SK-N-SH (cell line): ENCODE results near the gene NSA2. TPM values are rescaled to one million over a fixed set of nuclear protein-coding genes. Genes with fewer than 3 reads are reported as not detected.

Experiments used
- CTCF ChIA-PET: fragments of 300-600, 350-600 bp; formaldehyde crosslinking; extraction: SDS; loops from one replicate; lab custom pipeline; 2021; lab: Yijun Ruan, JAX
- POLR2A ChIA-PET: fragments of 350-600 bp; sonication (Branson Sonifier 250); formaldehyde crosslinking; extraction: SDS; loops from one replicate; lab custom pipeline; 2020; ENCODE audit warnings: antibody characterized with exemption, inconsistent platforms; lab: Yijun Ruan, JAX
- DNase-seq: peaks from one replicate; pipeline ENCODE4 v3.0.0; 2012
- H2AFZ ChIP-seq: fragments of 200-600 bp; sonication (generic); 2 replicates; pipeline ENCODE4 v1.8.1; 2016; ENCODE audit warnings: antibody characterized with exemption, mild to moderate bottlenecking, low read depth
- H3F3A ChIP-seq: fragments of 200-600 bp; sonication (generic); replicated peaks from 2 replicates; pipeline ENCODE3; 2016; ENCODE audit warnings: antibody characterized with exemption, mild to moderate bottlenecking; ENCODE audit not compliant: insufficient read depth
- H3K27ac ChIP-seq, 2 experiments: fragments of 200-500 bp in 1 of 2; fragments of 200-600 bp in 1 of 2; sonication (Bioruptor generic) in 1 of 2; sonication (generic), shearing (Covaris generic) in 1 of 2; 2 replicates each; pipeline versions ENCODE4 v1.5.1 to v1.6.1; 2014 to 2016; ENCODE audit warnings: low read depth in 2 of 2, inconsistent platforms in 1 of 2, low read length in 1 of 2, mild to moderate bottlenecking in 1 of 2, mixed read lengths in 1 of 2
- H3K27me3 ChIP-seq: fragments of 200-600 bp; sonication (generic), shearing (Covaris generic); 2 replicates; pipeline ENCODE4 v1.6.1; 2016; ENCODE audit warnings: mixed run types; ENCODE audit not compliant: insufficient read depth
- H3K36me3 ChIP-seq, 2 experiments: fragments of 200-500 bp in 1 of 2; fragments of 200-600 bp in 1 of 2; sonication (Bioruptor generic) in 1 of 2; sonication (generic) in 1 of 2; replicated peaks in 1 of 2; 2 replicates each; pipeline versions ENCODE3 to v1.5.1; 2014 to 2016; ENCODE audit warnings: low read length in 1 of 2, mild to moderate bottlenecking in 1 of 2; ENCODE audit not compliant: insufficient read depth in 2 of 2, control insufficient read depth in 1 of 2
- H3K4me1 ChIP-seq, 2 experiments: fragments of 200-500 bp in 1 of 2; fragments of 200-600 bp in 1 of 2; sonication (Bioruptor generic) in 1 of 2; sonication (generic), shearing (Covaris generic) in 1 of 2; 2 replicates each; pipeline versions ENCODE4 v1.5.1 to v1.6.1; 2014 to 2016; ENCODE audit warnings: low read depth in 1 of 2, low read length in 1 of 2, mixed run types in 1 of 2; ENCODE audit not compliant: insufficient read depth in 2 of 2, control insufficient read depth in 1 of 2
- H3K4me2 ChIP-seq: fragments of 200-600 bp; sonication (generic), shearing (Covaris generic); 2 replicates; pipeline ENCODE4 v1.6.1; 2017; ENCODE audit warnings: mixed run types
- H3K4me3 ChIP-seq, 2 experiments: fragments of 200-500 bp in 1 of 2; fragments of 200-600 bp in 1 of 2; sonication (Bioruptor generic) in 1 of 2; sonication (generic), shearing (Covaris generic) in 1 of 2; 2 replicates each; pipeline versions ENCODE4 v1.5.1 to v1.8.1; 2014 to 2016; ENCODE audit warnings: low read depth in 2 of 2, inconsistent platforms in 1 of 2, low read length in 1 of 2, mild to moderate bottlenecking in 1 of 2, mixed read lengths in 1 of 2, moderate library complexity in 1 of 2
- H3K79me2 ChIP-seq: fragments of 200-600 bp; sonication (generic); 2 replicates; pipeline ENCODE4 v1.8.1; 2017; ENCODE audit warnings: mild to moderate bottlenecking; ENCODE audit not compliant: insufficient read depth
- H3K9ac ChIP-seq: fragments of 200-600 bp; sonication (generic); 2 replicates; pipeline ENCODE4 v1.6.1; 2017; ENCODE audit warnings: mixed run types
- H3K9me2 ChIP-seq: fragments of 200-600 bp; sonication (generic); 2 replicates; pipeline ENCODE4 v1.6.1; 2017; ENCODE audit warnings: mixed run types
- H3K9me3 ChIP-seq: fragments of 200-600 bp; sonication (generic); 2 replicates; pipeline ENCODE4 v1.6.1; 2017; ENCODE audit warnings: mixed run types, mild to moderate bottlenecking, moderate library complexity
- H4K20me1 ChIP-seq: fragments of 200-600 bp; sonication (generic); 2 replicates; pipeline ENCODE4 v1.6.1; 2017; ENCODE audit warnings: mild to moderate bottlenecking, mixed run types; ENCODE audit not compliant: insufficient read depth
- CHD2 ChIP-seq: fragments of 150-350 bp; IDR thresholded peaks from 2 replicates; pipeline ENCODE4 v1.6.1; 2018; ENCODE audit warnings: low read length; ENCODE audit not compliant: partially characterized antibody
- ELF1 ChIP-seq: IDR thresholded peaks from 2 replicates; pipeline ENCODE4 v1.4.0; 2012
- EP300 ChIP-seq, 2 experiments: IDR thresholded peaks; 2 replicates each; pipeline versions ENCODE4 v1.4.0 to v1.6.1; 2012; ENCODE audit warnings: borderline replicate concordance in 1 of 2, low read depth in 1 of 2, low read length in 1 of 2
- FOSL2 ChIP-seq: IDR thresholded peaks from 2 replicates; pipeline ENCODE4 v1.4.0; 2012; ENCODE audit warnings: low read depth, mild to moderate bottlenecking, moderate library complexity, borderline replicate concordance
- FOXM1 ChIP-seq: IDR thresholded peaks from 2 replicates; pipeline ENCODE4 v1.4.0; 2012; ENCODE audit warnings: low read depth, mild to moderate bottlenecking
- IRF3 ChIP-seq: fragments of 150-350 bp; IDR thresholded peaks from 2 replicates; pipeline ENCODE4 v1.6.1; 2016; ENCODE audit warnings: mild to moderate bottlenecking, low read depth, low read length
- JUND ChIP-seq: IDR thresholded peaks from 2 replicates; pipeline ENCODE4 v1.4.0; 2012
- NFIC ChIP-seq: IDR thresholded peaks from 2 replicates; pipeline ENCODE4 v1.4.0; 2012; ENCODE audit warnings: borderline replicate concordance
- PBX3 ChIP-seq: IDR thresholded peaks from 2 replicates; pipeline ENCODE4; 2012
- RCOR1 ChIP-seq: fragments of 150-350 bp; IDR thresholded peaks from 2 replicates; pipeline ENCODE4 v1.6.1; 2017; ENCODE audit warnings: antibody characterized with exemption, low read length
- RXRA ChIP-seq: IDR thresholded peaks from 2 replicates; pipeline ENCODE4 v1.4.0; 2012; ENCODE audit warnings: low read depth, mild to moderate bottlenecking, borderline replicate concordance
- SMC3 ChIP-seq: IDR thresholded peaks from 2 replicates; pipeline ENCODE4 v1.6.1; 2012; ENCODE audit warnings: low read depth, low read length, improper control_type of control experiment
- TCF12 ChIP-seq: IDR thresholded peaks from 2 replicates; pipeline ENCODE4 v1.4.0; 2012
- TEAD4 ChIP-seq: IDR thresholded peaks from 2 replicates; pipeline ENCODE4 v1.4.0; 2012; ENCODE audit warnings: mild to moderate bottlenecking, borderline replicate concordance; ENCODE audit not compliant: insufficient read depth
- USF2 ChIP-seq: fragments of 150-350 bp; IDR thresholded peaks from 2 replicates; pipeline ENCODE4 v1.6.1; 2017; ENCODE audit warnings: antibody characterized with exemption, low read length, low read depth, borderline replicate concordance
- ZBTB33 ChIP-seq: IDR thresholded peaks from 2 replicates; pipeline ENCODE4 v1.4.0; 2012; ENCODE audit warnings: low read depth, borderline replicate concordance
- WGBS: methylation state at CpG from one replicate; pipeline ENCODE4 v1.1.6; 2017; ENCODE audit warnings: low lambda C conversion rate; 5-methylcytosine and 5-hydroxymethylcytosine counted together
- polyA plus RNA-seq, 3 experiments: library from polyadenylated mRNA; depleted of rRNA; stranded (reverse); fragments of >200 nt; gene quantifications; 2 replicates each; pipeline ENCODE4 v1.2.3, GENCODE V29; 2012

Gene NSA2
- polyA plus RNA-seq, 1 of the 3 experiments (the other 2 are of a cell fraction): 81.0 TPM

GRCh38 chr5:74822288-74822687, 55.2 kb downstream of the NSA2 start:
- Histone ChIP-seq H3K9ac (no peak overlapping the region), H3F3A (no peaks in the 10 kb centered on the region), H3K27me3 (no peaks in the 10 kb centered on the region), H3K36me3 (no peaks in the 10 kb centered on the region), H3K4me2 (no peak overlapping the region), H2AFZ (no peak overlapping the region), H4K20me1 (no peaks in the 10 kb centered on the region), H3K27ac (no peak overlapping the region), H3K4me1 (no peaks in the 10 kb centered on the region), H3K4me3 (no peak overlapping the region), H3K9me2 (no peaks in the 10 kb centered on the region), H3K9me3 (no peaks in the 10 kb centered on the region), H3K79me2 (no peaks in the 10 kb centered on the region)
- WGBS: 90% methylated on average over 1 of the region's 1 CpG
- DNase-seq: no peak
- ChIA-PET CTCF (no interaction called here), POLR2A (no interaction called here)
- TF ChIP-seq PBX3 (no peak), TEAD4 (no peak), EP300 (IDR thresholded peaks at IDR 0.05; ENCODE audit: borderline replicate concordance in 1 of 2, low read depth in 1 of 2, low read length in 1 of 2) (0 out of 4 replicates have a peak, but pooled peaks of 1 of the 2 experiments have one; percentile 12), CHD2 (no peak), USF2 (no peak), IRF3 (no peak)

- H3K79me2 ChIP-seq: no peaks in the 10 kb centered on the region
- TF ChIP-seq EP300 (IDR thresholded peaks at IDR 0.05; ENCODE audit: borderline replicate concordance in 1 of 2, low read depth in 1 of 2, low read length in 1 of 2) (no peak), JUND (no peak), ZBTB33 (no peak), FOSL2 (no peak), TCF12 (no peak), IRF3 (no peak), ELF1 (no peak), NFIC (no peak), RXRA (no peak), SMC3 (no peak), USF2 (no peak), FOXM1 (no peak), RCOR1 (no peak)
- TF ChIP-seq, all 33 proteins: peak for 0
- Histone ChIP-seq H3K4me1 (no peaks in the 10 kb centered on the region), H3K9me3 (no peaks in the 10 kb centered on the region), H3K27me3 (no peaks in the 10 kb centered on the region), H3K9ac (no peak overlapping the region), H3K4me3 (no peak overlapping the region), H3K27ac (no peak overlapping the region), H3K4me2 (no peak overlapping the region), H3K9me2 (no peaks in the 10 kb centered on the region), H3K36me3 (peaks cover 0 to 12% of the 10 kb centered on the region in 2 experiments), H2AFZ (no peak overlapping the region), H4K20me1 (no peaks in the 10 kb centered on the region), H3F3A (no peaks in the 10 kb centered on the region)
- CTCF ChIA-PET: no interaction called here
- no peak for DNase-seq
- POLR2A ChIA-PET: no interaction called here
- WGBS: 94% methylated on average over 7 of the region's 7 CpGs
Measured at GRCh38 chr5:74829413-74829812, 62.4 kb downstream of the NSA2 start.
